Measurements from ENCODE around the gene QPCT. TPM values are rescaled to one million over a fixed set of nuclear protein-coding genes. Genes with fewer than 3 reads are reported as not detected.

QPCT gene
- total RNA-seq, 6 experiments from 2014 or later = 4.4 to 7.2 (median 5.4) TPM

DNA sequence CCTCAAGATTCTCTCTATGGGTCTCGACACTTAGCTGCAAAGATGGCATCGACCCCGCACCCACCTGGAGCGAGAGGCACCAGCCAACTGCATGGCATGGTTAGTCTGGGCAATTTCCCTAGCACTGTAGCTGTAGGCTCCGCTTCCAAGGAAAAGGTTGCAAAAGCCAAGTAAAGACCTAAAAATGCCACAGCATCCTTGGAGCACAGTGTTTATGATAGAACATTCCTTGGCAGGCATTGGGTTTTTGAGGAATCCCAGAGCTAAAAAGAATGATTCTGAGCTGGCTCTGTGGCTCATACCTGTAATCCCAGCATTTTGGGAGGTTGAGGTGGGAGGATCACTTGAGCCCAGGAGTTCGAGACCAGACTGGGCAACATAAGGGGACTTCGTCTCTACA lies 22.9 kb downstream of the QPCT start:
- Mint-ChIP-seq H3K4me3 (no peak overlapping the region), H3K27me3 (ENCODE audit: insufficient read depth) (peaks cover 2% of the 10 kb centered on the region; the same call in 1 of the 2 replicates)

DNA sequence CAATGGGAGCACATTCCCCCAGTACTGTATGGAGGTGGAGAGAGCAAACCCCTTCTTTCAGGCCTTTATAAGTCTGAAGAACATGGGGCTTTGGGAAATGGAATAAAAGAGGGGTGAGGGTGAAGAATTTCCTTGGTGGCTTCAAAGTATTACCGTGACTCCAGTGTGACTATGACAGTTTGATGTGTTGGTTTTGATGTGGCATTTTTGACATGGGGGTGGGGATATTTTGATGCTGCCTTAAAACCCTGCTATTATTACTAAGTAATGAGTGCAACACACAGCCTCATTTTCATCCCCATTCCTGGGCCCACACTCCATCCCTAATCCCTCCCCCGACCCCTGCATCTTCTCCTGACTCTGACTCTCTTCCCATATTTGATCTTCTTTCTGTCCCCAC lies 23.6 kb downstream of the QPCT start:
- no peak for TF ChIP-seq CTCF (IDR thresholded peaks at IDR 0.05)
- no peaks in the 10 kb centered on the region for H3K36me3 Mint-ChIP-seq (ENCODE audit: low read depth)
- DNase-seq = no peak
- H3K27ac Mint-ChIP-seq = no peak overlapping the region
- no peaks in the 10 kb centered on the region for H3K4me1 Mint-ChIP-seq (ENCODE audit: low read depth)
- H3K27me3 Mint-ChIP-seq (ENCODE audit: insufficient read depth) = peaks cover 2% of the 10 kb centered on the region; the same call in 1 of the 2 replicates
- no peaks in the 10 kb centered on the region for H3K9me3 Mint-ChIP-seq
- H3K4me3 Mint-ChIP-seq = no peak overlapping the region

More for the DNA sequence above, 22.9 kb downstream of the QPCT start:
- Mint-ChIP-seq H3K27ac (no peak overlapping the region), H3K36me3 (ENCODE audit: low read depth) (no peaks in the 10 kb centered on the region), H3K4me1 (ENCODE audit: low read depth) (no peaks in the 10 kb centered on the region), H3K9me3 (no peaks in the 10 kb centered on the region)
- DNase-seq = no peak
- no peak for TF ChIP-seq CTCF (IDR thresholded peaks at IDR 0.05)

DNA sequence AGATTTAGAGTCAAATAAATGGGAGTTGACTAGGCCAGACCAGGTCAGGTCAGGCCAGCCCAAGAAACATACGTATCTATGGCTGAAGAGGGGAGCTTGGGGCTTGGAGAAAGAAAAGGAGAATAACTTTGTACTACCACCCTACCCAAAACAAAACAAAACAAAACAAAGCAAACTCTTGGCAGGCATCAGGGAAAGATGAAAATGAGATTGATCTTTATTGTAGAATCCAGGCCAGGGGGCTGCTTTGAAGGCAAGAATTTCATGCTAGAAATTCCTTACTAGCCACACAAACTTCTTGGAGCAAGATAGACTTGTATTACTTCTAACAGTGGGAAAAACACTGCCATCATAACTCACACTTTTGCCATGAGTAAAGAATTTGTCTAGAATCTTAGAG lies 26.2 kb downstream of the QPCT start:
- H3K36me3 Mint-ChIP-seq (ENCODE audit: low read depth) = no peaks in the 10 kb centered on the region
- no peak overlapping the region for H3K4me3 Mint-ChIP-seq
- H3K27me3 Mint-ChIP-seq (ENCODE audit: insufficient read depth) = peaks cover 2% of the 10 kb centered on the region; the same call in 1 of the 2 replicates
- H3K27ac Mint-ChIP-seq = no peak overlapping the region
- no peak for TF ChIP-seq CTCF (IDR thresholded peaks at IDR 0.05)
- H3K9me3 Mint-ChIP-seq = no peaks in the 10 kb centered on the region
- H3K4me1 Mint-ChIP-seq (ENCODE audit: low read depth) = peaks cover 2% of the 10 kb centered on the region
- DNase-seq = no peak

DNA sequence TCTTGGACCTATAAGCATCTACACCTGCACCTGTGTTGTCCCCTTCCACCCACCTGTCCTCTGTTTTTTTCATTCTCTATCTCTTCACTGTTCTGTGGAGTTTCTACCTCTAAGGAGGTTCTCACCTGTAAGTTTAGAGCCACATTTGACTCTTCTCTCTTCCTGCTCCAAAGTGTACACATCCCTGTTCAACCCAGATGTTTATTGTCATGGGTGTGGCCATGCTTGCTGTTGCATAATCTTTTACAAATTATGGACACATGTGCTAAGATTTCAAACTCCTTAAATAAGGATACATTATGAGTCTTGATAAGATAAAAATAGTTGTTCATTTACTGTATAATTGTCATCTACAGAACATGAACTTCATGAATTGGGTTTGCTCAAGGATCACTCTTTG lies 27.6 kb downstream of the QPCT start:
- no peak for TF ChIP-seq CTCF (IDR thresholded peaks at IDR 0.05)
- Mint-ChIP-seq H3K27me3 (ENCODE audit: insufficient read depth) (peaks cover 2% of the 10 kb centered on the region; the same call in 1 of the 2 replicates), H3K27ac (no peak overlapping the region), H3K4me1 (ENCODE audit: low read depth) (peaks cover 15% of the 10 kb centered on the region), H3K4me3 (no peak overlapping the region), H3K36me3 (ENCODE audit: low read depth) (no peaks in the 10 kb centered on the region), H3K9me3 (no peaks in the 10 kb centered on the region)
- no peak for DNase-seq

DNA sequence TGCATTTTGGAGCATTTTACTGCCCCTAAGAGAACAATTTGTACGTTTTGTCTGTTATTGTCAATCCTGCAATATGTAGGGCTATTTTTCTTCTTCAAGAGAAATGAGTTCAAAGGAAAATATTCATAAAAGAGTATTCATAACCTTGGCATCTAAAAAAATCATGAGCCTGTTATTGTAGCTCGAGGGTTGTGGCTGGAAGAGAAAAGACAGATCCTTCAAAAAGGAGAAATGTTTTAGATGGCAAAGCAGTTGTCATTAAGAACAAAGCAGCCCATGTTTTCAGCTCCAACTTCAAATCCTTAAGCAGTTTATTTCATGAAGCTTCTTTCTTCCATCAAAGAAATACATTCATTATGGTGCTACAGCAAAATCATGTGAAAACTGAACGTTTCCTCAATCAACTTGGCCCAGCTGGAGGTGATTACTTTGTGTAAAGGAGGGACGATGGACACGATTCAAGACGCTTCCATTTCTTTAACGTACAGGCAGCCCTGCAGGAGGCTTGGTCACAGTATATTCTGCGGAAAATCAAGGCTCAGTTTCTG lies 31.4 kb downstream of the QPCT start:
- Mint-ChIP-seq H3K9me3 (no peaks in the 10 kb centered on the region), H3K4me1 (ENCODE audit: low read depth) (peaks cover 46% of the 10 kb centered on the region), H3K27ac (no peak overlapping the region), H3K27me3 (ENCODE audit: insufficient read depth) (no peaks in the 10 kb centered on the region; the same call in 1 of the 2 replicates), H3K4me3 (peak overlapping the region; percentile 62; the same call in 1 of the 2 replicates), H3K36me3 (ENCODE audit: low read depth) (no peaks in the 10 kb centered on the region)
- no peak for DNase-seq
- no peak for TF ChIP-seq CTCF (IDR thresholded peaks at IDR 0.05)
